SH-SY5Y (cell line): Measurements from ENCODE around the gene MEIS2.

Source experiments
- GATA2 ChIP-seq: IDR thresholded peaks from 2 replicates; pipeline ENCODE4 v1.6.1; 2011; ENCODE audit warnings: mild to moderate bottlenecking, low read depth, low read length
- GATA3 ChIP-seq: IDR thresholded peaks from 2 replicates; pipeline ENCODE4 v1.6.1; 2011; ENCODE audit warnings: low read depth, mild to moderate bottlenecking, low read length, moderate library complexity

- TF ChIP-seq GATA2: no peak
- no peak for TF ChIP-seq GATA3
Observed at GRCh38 chr15:37041836-37042235, 58.5 kb downstream of the MEIS2 start.
